G401 (cell line): ENCODE measurements around the gene ARHGAP26. TPM values are rescaled to one million over a fixed set of nuclear protein-coding genes. Genes with fewer than 3 reads are reported as not detected.
"Not testable (repeated sequence)": the region's sequence is repeated elsewhere in the genome, so short reads cannot be mapped to it uniquely, and the experiment has no call there.

Experiments used
- DNase-seq: peaks from one replicate; pipeline ENCODE4 v3.0.0-alpha.2; 2015; ENCODE audit warnings: low spot score
- in situ Hi-C: cut with HindIII; loops from 2 replicates; pipeline ENCODE4 v1.10.0; 2016; ENCODE audit warnings: low sequenced_read_pairs, mixed read lengths
- total RNA-seq: library from RNA; depleted of rRNA; stranded (reverse); fragments of >200 nt; shearing (Covaris generic); gene quantifications from 2 replicates; pipeline ENCODE4 v1.2.3, GENCODE V29; 2014

Gene ARHGAP26
- total RNA-seq, 1 experiment from 2014 or later = not detected

DNA sequence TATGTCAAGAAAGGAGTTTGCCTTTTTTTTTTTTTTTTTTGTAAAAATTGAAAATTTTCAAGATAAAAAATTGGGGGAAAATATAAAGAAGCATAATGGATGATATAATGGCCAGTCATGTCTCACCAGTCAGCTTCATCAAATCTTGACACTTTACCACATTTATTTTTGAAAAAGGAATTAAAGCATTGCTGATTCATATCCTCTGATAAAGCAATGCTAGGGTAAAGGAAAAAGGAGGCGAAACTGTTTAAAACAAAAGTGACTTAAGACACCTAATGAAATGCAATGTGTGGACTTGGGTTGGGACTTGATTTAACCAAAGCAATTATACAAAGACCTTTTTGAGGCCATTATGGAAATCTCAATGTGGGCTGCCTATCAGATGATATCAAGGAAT is 208.5 kb downstream of the ARHGAP26 start:
- in situ Hi-C loops = no loop called here

DNA sequence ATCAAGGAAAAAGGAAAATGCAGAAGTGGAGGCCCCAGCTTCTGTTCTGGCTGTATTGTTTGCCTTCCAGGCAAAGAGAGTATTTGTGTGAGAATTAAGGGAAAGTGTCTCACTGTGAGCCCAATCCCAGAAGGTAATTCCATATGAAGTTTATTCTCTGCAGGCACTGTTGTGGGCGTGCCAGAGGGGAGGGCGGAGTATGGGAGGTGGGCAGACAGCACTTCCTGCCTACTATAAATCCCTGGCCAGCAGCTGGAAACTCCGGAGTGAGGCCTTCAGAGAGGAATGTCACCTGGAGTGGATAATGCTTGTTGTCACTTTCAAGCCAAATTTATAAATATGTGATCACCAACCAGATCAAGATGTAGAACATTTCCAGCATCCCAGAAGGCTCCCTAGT is 209.5 kb downstream of the ARHGAP26 start:
- DNase-seq = no peak
- in situ Hi-C loops = no loop called here

More for the DNA sequence above, 208.5 kb downstream of the ARHGAP26 start:
- no peak for DNase-seq

- DNase-seq = peak; percentile 17
- in situ Hi-C loops = no loop called here
Observed at GRCh38 chr5:142981475-142981874, 211.3 kb downstream of the ARHGAP26 start.

- peak; percentile 98 for DNase-seq
- in situ Hi-C loops = no loop called here
Observed at GRCh38 chr5:142981886-142982820, 212.0 kb downstream of the ARHGAP26 start.

DNA sequence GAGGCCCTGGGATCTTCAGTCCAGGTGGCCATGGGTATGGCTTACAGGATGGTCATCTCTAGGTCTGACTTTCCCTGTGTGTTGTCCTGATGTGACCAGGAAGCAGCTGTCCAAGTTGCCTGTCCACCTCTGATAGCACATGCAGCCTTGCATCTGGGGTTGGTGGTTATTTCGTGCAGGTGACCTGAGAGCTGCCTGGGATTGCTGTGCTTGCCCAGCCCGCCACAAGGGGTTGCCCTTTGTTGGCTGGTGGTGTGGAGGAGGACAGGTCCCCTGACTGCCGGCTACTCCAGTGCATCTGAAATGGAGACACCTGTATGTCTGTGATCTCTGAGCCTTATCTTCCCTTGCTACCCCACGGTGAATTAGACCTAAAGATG is 212.6 kb downstream of the ARHGAP26 start:
- no peak for DNase-seq
- in situ Hi-C loops = no loop called here

GRCh38 chr5:142984011-142984410 is 213.8 kb downstream of the ARHGAP26 start:
- in situ Hi-C loops = no loop called here
- DNase-seq = no peak

DNA sequence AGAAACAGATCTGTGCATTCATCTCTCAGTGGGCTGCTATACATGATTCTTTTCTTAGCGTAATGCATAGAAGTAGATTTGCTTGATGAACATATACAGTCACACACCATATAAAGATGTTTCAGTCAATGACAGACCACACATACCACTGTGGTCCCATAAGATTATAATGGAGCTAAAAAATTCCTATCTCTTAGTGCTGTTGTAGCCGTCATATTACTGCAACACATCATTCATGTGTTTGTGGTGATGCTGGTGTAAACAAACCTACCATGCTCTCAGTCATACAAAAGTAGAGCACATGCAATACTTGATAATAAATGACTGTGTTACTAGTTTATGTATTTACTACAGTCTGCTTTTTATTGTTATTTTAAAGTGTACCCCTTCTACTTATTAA is 214.3 kb downstream of the ARHGAP26 start:
- in situ Hi-C loops = no loop called here
- DNase-seq = no peak

GRCh38 chr5:142989270-142989669 is 219.1 kb downstream of the ARHGAP26 start:
- DNase-seq, in situ Hi-C loops: not testable (repeated sequence)

GRCh38 chr5:142990073-142990472 is 219.9 kb downstream of the ARHGAP26 start:
- in situ Hi-C loops, DNase-seq: not testable (repeated sequence)

- no peak for DNase-seq
- in situ Hi-C loops = no loop called here
Observed at GRCh38 chr5:142994218-142994617, 224.0 kb downstream of the ARHGAP26 start.

DNA sequence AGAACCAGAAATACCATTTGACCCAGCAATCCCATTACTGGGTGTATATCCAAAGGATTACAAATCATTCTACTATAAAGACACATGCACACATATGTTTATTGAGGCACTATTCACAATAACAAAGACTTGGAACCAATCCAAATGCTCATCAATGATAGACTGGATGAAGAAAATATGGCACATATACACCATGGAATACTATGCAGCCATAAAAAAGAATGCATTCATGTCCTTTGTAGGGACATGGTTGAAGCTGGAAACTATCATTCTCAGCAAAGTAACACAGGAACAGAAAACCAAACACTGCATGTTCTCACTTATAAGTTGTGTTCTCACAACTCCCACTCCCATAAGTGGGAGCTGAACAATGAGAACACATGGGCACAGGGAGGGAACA is 225.4 kb downstream of the ARHGAP26 start:
- in situ Hi-C loops, DNase-seq: not testable (repeated sequence)

DNA sequence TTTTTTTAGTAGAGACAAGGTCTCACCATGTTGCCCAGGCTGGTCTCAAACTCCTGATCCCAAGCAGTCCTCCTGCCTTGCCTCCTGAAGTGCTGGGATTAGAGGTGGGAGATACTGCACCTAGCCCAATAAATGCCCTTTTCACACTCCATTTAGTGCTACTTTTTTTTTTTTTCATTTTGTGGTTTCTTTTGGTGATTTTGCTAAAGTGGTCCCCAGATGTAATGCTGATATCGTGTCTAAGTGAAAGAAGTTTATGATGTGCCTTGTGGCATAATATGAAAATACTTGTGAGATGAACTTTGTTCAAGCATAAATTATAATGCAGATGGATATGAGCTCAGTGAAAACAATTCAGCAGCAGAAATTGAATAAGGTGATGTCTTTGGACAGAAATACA is 227.4 kb downstream of the ARHGAP26 start:
- in situ Hi-C loops = no loop called here
- DNase-seq = no peak

DNA sequence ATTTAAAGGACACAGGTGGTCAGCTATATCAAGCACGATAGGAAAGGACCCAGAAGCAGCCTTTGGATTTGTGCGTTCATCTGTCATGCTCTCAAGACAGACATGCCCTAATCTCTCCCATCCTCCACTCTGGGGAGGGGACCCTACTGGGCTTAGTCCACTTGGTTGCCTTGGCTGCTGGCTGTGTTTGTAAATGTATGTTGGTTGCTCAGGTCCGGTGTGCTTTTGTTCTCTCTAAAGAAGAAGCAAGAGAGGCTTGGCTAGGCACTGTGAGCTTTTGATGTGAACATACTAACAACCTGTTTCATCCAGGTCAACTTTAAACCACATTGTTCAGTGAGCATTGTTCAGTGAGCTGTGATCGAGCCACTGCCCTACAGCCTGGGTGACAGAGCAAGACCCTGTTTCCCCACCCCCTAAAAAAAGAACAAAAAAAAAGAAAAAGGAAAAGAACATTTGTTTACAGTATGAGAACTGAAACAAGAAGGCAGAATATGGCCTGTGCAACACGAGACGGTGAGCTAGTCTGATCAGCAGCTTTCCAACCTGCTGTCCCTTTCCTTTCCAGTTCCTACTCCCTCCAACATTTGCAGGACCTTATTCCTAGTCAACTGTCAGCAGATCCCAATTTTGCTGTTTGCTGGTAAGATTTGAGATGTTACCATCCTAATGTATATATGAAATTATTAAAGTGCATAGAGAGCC is 228.3 kb downstream of the ARHGAP26 start:
- no peak for DNase-seq
- in situ Hi-C loops = no loop called here

DNA sequence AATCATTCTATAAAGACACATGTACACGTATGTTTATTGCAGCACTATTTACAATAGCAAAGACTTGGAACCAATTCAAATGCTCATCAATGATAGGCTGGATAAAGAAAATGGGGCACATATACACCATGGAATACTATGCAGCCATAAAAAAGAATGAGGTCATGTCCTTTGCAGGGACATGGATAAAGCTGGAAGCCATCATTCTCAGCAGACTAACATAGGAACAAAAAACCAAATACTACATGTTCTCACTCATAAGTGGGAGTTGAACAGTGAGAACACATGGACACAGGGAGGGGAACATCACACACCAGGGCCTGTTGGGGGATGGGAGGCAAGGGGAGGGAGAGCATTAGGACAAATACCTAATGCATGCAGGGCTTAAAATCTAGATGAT is 230.4 kb downstream of the ARHGAP26 start:
- DNase-seq, in situ Hi-C loops: not testable (repeated sequence)

- no peak for DNase-seq
- in situ Hi-C loops = no loop called here
Observed at GRCh38 chr5:143001764-143002351, 231.7 kb downstream of the ARHGAP26 start.

DNA sequence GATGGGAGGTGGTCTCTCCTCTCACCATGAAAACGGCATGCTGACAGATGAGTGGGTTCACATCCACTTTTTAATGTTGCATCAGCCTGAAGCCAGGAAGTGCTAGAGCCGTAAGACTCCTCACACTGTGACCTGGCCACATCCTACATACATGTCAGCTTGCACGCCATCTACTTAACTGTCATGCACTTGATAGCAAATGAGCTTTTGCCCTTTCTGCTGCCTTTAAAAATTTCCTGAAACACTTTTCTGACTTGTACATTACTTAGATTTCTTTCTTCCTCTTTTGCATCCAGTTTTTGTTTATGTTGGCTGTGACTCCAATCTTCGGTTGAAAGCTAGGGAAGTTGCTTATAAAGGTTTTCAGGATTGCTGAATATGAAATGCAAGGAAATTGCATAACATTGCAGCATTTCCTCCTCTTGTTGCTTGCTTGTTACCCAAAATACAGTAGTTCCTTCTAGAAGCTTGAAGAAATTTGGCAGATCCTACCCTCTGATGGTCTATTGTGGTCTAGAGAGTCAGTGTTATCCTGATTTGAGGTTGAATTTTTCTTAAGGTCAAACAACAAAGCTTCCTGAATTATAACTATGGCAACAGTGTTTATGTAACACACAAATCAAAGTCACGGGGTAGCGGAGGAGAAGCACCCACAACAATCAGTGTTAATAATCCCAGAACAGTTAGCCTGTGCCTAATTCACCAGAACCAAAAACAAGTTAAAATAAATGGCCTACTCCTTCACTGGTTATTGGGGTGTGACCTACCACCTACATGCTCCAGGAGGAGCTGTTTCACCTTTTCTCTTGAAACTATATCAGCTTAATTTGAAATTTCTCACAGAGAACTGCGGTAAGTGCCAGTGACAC is 232.5 kb downstream of the ARHGAP26 start:
- DNase-seq = peak; percentile 74
- in situ Hi-C loops = no loop called here

GRCh38 chr5:143003328-143003636 is 233.1 kb downstream of the ARHGAP26 start:
- DNase-seq = no peak
- in situ Hi-C loops = no loop called here

- DNase-seq = no peak
- in situ Hi-C loops = no loop called here
Observed at GRCh38 chr5:143004361-143005145, 234.4 kb downstream of the ARHGAP26 start.
